GM12864 (cell line): Measurements from ENCODE around the gene TP53.

Experiments used
- DNase-seq: peaks from one replicate; pipeline ENCODE4 v3.0.0-alpha.2; 2011; ENCODE audit warnings: low read depth
- H3K4me3 ChIP-seq: 2 replicates; pipeline ENCODE4 v1.5.1; 2011; ENCODE audit warnings: mild to moderate bottlenecking, low read depth, low read length, control low read depth
- CTCF ChIP-seq: IDR thresholded peaks from 2 replicates; pipeline ENCODE4 v1.5.1; 2011; ENCODE audit warnings: low read depth, mild to moderate bottlenecking, moderate library complexity, low read length, control low read depth, inconsistent platforms; ENCODE audit errors: missing control alignments

The TP53 gene

GRCh38 chr17:7712111-7712771, 25.0 kb upstream of the TP53 start:
- H3K4me3 ChIP-seq: no peak overlapping the region
- TF ChIP-seq CTCF: no peak
- no peak for DNase-seq

DNA sequence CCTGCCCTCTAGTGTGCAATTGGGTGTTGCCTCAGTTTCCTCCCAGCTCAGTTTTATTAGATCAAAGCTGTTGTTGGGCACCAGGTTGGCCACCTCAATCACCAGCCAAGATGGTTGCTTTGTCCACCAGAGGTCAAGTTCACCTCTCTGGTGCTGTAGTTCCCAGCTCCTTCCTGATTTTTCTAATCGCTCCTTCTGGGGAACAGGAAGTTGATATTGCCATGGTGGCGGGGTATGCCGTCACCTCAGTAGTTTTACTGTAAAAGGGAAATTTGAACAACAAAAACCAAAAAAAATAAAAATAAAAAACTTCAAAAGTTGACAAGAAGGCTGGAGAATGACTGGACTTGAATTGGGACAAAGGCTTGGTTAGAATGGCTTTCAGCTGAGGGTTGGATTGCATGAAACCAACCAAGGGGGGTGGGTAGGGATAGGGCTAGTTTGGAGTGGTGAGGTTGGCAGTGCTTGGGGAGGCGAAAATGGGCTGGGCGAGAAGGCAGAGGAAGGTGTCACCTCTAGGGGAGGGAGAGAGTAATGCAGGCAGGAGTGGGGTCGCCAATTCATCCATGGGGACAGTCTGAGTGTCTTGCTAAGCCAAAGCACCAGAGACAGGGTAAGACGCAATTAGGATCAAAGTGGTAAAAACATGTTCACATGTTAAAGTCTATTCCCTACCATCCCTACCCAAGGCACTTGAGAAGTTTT, 23.9 kb upstream of the TP53 start:
- no peak overlapping the region for H3K4me3 ChIP-seq
- DNase-seq: no peak
- TF ChIP-seq CTCF: peak; percentile 58

- DNase-seq: no peak
- no peak overlapping the region for H3K4me3 ChIP-seq
- TF ChIP-seq CTCF: no peak
Observed at GRCh38 chr17:7710301-7710700, 23.0 kb upstream of the TP53 start.

DNA sequence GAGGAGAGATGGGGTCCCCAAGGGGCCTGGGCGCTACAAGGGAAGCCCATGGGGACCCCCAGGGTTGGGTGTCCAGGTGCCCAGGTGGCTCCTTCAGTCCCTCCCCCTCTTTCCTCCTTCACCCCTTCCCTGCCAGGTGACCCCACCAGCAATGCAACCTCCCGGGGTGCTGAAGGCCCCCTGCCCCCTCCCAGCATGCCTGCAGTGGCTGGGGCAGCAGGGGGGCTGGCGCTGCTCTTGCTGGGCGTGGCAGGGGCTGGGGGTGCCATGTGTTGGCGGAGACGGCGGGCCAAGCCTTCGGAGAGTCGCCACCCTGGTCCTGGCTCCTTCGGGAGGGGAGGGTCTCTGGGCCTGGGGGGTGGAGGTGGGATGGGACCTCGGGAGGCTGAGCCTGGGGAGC, 21.7 kb upstream of the TP53 start:
- H3K4me3 ChIP-seq: no peak overlapping the region
- no peak for DNase-seq
- TF ChIP-seq CTCF: no peak

GRCh38 chr17:7707858-7708750, 20.8 kb upstream of the TP53 start:
- H3K4me3 ChIP-seq: no peak overlapping the region
- no peak for TF ChIP-seq CTCF
- no peak for DNase-seq

DNA sequence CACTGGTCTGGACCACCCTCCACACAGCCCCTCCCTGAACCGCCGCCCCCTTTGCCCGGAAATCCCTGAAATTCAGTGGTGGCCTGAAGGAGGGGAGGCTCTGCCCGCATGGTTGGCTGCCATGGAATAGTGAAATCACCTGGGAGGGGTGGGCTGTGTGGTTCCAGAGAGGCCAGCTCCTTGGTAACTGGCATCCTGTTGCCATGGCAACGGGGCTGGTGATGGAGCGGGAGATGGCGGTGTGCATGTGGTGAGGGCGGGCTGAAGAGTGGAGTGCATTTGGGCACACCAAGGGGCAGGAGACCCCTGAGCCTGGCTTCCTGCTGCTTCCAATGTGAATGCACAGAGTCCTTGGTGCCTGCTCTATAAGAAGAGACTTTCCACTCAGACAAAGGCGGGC, 20.2 kb upstream of the TP53 start:
- no peak for DNase-seq
- H3K4me3 ChIP-seq: no peak overlapping the region
- no peak for TF ChIP-seq CTCF
